Esophagus muscularis mucosa (tissue), 4 donors: Measurements from ENCODE around the gene OR10J1. TPM values are rescaled to one million over a fixed set of nuclear protein-coding genes. Genes with fewer than 3 reads are reported as not detected.

Experiments
- DNase-seq: peaks from one replicate; pipeline ENCODE4 v3.0.0-alpha.2; 2017; ENCODE audit errors: extremely low spot score
- H3K27ac ChIP-seq, 4 donors: fragments of 200-600 bp; sonication (generic); replicated peaks in 1 of 4; 1 replicate in 3 of 4; 2 replicates in 1 of 4; pipeline ENCODE4 v1.5.1; 2016 to 2019; ENCODE audit warnings: mild to moderate bottlenecking in 1 of 4
- H3K27me3 ChIP-seq, 4 donors: fragments of 200-600 bp; sonication (generic); one replicate each; pipeline versions ENCODE4 v1.5.1 to v1.6.0; 2016 to 2019
- H3K36me3 ChIP-seq, 4 donors: fragments of 200-600 bp; sonication (generic); one replicate each; pipeline ENCODE4 v1.5.1; 2016 to 2019
- H3K4me1 ChIP-seq, 4 donors: fragments of 200-600 bp; sonication (generic); one replicate each; pipeline ENCODE4 v1.5.1; 2016 to 2019
- H3K4me3 ChIP-seq, 4 donors: fragments of 200-600 bp; sonication (generic); 1 replicate in 2 of 4; 2 replicates in 2 of 4; pipeline ENCODE4 v1.5.1; 2016 to 2019; ENCODE audit warnings: mild to moderate bottlenecking in 4 of 4, moderate library complexity in 1 of 4
- H3K9me3 ChIP-seq, 4 donors: fragments of 200-600 bp; sonication (generic); 1 replicate in 3 of 4; 2 replicates in 1 of 4; pipeline ENCODE4 v1.5.1; 2016 to 2019
- EP300 ChIP-seq: sonication (generic); formaldehyde crosslinking; IDR thresholded peaks from one replicate; pipeline ENCODE4 v1.6.1; 2017; ENCODE audit warnings: antibody characterized with exemption
- POLR2A ChIP-seq: fragments of 450-650 bp; IDR thresholded peaks from one replicate; pipeline ENCODE4 v1.6.1; 2017; ENCODE audit warnings: antibody characterized with exemption, moderate library complexity, mild to moderate bottlenecking, low read depth
- POLR2AphosphoS5 ChIP-seq, 2 donors: sonication (generic); formaldehyde crosslinking; IDR thresholded peaks; one replicate each; pipeline ENCODE4 v1.6.1; 2017; ENCODE audit warnings: antibody characterized with exemption in 2 of 2
- WGBS: methylation state at CpG from one replicate; pipeline ENCODE4 v1.1.5; 2018; 5-methylcytosine and 5-hydroxymethylcytosine counted together
- intact Hi-C: fragments of 100-400 bp; cut with DNase I; formaldehyde crosslinking; loops from one replicate; pipeline ENCODE4 v1.15.1; 2023
- total RNA-seq, 4 donors: library from RNA; depleted of rRNA; stranded (reverse); fragments of >200 nt; gene quantifications; one replicate each; pipeline versions ENCODE4 v1.1.0 to v1.2.1, GENCODE V29; 2016
- TF ChIP-seq, protein P1 (sequence below), 3 experiments: fragments of 200-600 bp in 2 of 3; fragments of 450-650 bp in 1 of 3; sonication (generic) in 2 of 3; IDR thresholded peaks; one replicate each; pipeline ENCODE4 v1.5.1; 2017 to 2019; ENCODE audit warnings: antibody characterized with exemption in 3 of 3, mild to moderate bottlenecking in 2 of 3, moderate library complexity in 1 of 3

Gene OR10J1
- total RNA-seq, 4 donors from 2014 or later = not detected

GRCh38 chr1:159429074-159429861 lies 10.3 kb upstream of the OR10J1 start:
- Histone ChIP-seq H3K36me3 (no peaks in the 10 kb centered on the region), H3K27ac (no peak overlapping the region), H3K9me3 (no peaks in the 10 kb centered on the region), H3K4me1 (no peaks in the 10 kb centered on the region), H3K4me3 (no peak overlapping the region), H3K27me3 (no peaks in the 10 kb centered on the region)
- no peak for TF ChIP-seq POLR2A
- no peak for TF ChIP-seq POLR2AphosphoS5 (IDR thresholded peaks at IDR 0.05)
- no peak for TF ChIP-seq EP300
- TF ChIP-seq, protein P1, sequence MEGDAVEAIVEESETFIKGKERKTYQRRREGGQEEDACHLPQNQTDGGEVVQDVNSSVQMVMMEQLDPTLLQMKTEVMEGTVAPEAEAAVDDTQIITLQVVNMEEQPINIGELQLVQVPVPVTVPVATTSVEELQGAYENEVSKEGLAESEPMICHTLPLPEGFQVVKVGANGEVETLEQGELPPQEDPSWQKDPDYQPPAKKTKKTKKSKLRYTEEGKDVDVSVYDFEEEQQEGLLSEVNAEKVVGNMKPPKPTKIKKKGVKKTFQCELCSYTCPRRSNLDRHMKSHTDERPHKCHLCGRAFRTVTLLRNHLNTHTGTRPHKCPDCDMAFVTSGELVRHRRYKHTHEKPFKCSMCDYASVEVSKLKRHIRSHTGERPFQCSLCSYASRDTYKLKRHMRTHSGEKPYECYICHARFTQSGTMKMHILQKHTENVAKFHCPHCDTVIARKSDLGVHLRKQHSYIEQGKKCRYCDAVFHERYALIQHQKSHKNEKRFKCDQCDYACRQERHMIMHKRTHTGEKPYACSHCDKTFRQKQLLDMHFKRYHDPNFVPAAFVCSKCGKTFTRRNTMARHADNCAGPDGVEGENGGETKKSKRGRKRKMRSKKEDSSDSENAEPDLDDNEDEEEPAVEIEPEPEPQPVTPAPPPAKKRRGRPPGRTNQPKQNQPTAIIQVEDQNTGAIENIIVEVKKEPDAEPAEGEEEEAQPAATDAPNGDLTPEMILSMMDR (IDR thresholded peaks at IDR 0.05) = no peak
- DNase-seq = no peak
- WGBS = 76% methylated on average over 4 of the region's 4 CpGs
- intact Hi-C loops = no loop called here

GRCh38 chr1:159430985-159431384 lies 8.5 kb upstream of the OR10J1 start:
- Histone ChIP-seq H3K4me1 (no peaks in the 10 kb centered on the region), H3K4me3 (no peak overlapping the region), H3K9me3 (no peaks in the 10 kb centered on the region), H3K27me3 (no peaks in the 10 kb centered on the region), H3K36me3 (no peaks in the 10 kb centered on the region), H3K27ac (no peak overlapping the region)
- TF ChIP-seq POLR2AphosphoS5 (IDR thresholded peaks at IDR 0.05) (no peak), EP300 (no peak), POLR2A (no peak)
- TF ChIP-seq, protein P1 (IDR thresholded peaks at IDR 0.05) = no peak
- intact Hi-C loops = no loop called here
- no peak for DNase-seq
- WGBS = 79% methylated on average over 6 of the region's 6 CpGs

- DNase-seq = no peak
- no peak within 1 kb of the TSS for H3K4me3 ChIP-seq
- H3K9me3 ChIP-seq = no peaks in the 10 kb centered on the region
- no peak within 1 kb of the TSS for H3K27ac ChIP-seq
- no peaks in the 10 kb centered on the region for H3K4me1 ChIP-seq
- intact Hi-C loops = no loop called here
- WGBS = 100% methylated on average over 1 of the region's 1 CpG
- H3K27me3 ChIP-seq = no peaks in the 10 kb centered on the region
- no peak for TF ChIP-seq POLR2A
- TF ChIP-seq POLR2AphosphoS5 (IDR thresholded peaks at IDR 0.05) = no peak
- no peak for TF ChIP-seq EP300
- TF ChIP-seq, protein P1 (IDR thresholded peaks at IDR 0.05) = no peak
- no peaks in the 10 kb centered on the region for H3K36me3 ChIP-seq
Observed at GRCh38 chr1:159431904-159432303, 7.6 kb upstream of the OR10J1 start, which contains the start of gene OR10J4. TSS of gene OR10J4 (plus strand) at chr1:159432204.

DNA sequence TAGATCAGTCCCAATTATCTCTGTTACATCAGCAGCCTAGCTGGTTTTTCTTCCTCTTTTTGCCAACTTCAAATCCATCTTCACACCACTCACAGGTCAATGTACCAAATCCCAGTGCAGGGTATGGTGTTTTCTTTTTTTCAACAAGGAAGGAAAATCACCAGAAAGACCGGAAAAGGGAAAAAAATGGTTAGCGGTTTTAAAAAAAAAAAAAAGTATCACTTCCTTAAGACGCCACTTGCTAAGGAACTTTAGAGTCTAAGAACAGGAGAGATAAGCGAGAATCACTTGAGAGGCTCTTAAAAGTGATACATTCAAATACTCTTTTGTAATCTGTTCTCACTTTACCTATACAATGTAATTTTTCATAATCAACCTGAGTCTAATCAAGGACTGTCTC lies 3.1 kb upstream of the OR10J1 start:
- 65% methylated on average over 4 of the region's 4 CpGs for WGBS
- Histone ChIP-seq H3K27me3 (no peaks in the 10 kb centered on the region), H3K36me3 (no peaks in the 10 kb centered on the region), H3K4me1 (no peaks in the 10 kb centered on the region), H3K27ac (no peak overlapping the region), H3K4me3 (no peak overlapping the region), H3K9me3 (no peaks in the 10 kb centered on the region)
- DNase-seq = no peak
- intact Hi-C loops = no loop called here
- TF ChIP-seq, protein P1 (IDR thresholded peaks at IDR 0.05) = no peak

DNA sequence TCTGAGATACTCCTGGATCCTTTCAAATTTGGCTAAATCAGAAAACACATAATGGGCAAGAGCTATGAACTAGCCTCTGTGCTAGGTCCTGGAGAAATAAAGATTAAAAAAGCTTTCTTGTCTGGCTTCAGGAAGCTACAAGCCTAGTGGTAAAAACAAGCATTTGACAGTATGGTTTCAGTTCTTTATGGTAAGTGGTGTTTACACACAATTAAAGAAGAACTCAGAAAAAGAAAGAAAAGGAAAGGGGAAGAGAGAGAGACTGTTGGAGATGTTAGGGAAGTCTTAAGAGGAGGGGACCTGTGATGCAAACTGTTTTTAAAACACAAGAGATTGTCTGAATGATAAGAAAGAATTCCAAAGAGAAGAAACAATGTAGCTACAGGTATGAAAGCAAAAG lies 1.8 kb downstream of the OR10J1 start:
- TF ChIP-seq EP300 (no peak), POLR2A (no peak), POLR2AphosphoS5 (IDR thresholded peaks at IDR 0.05) (no peak)
- TF ChIP-seq, protein P1 (IDR thresholded peaks at IDR 0.05) = no peak
- DNase-seq = no peak
- Histone ChIP-seq H3K27me3 (no peaks in the 10 kb centered on the region), H3K9me3 (no peaks in the 10 kb centered on the region), H3K36me3 (no peaks in the 10 kb centered on the region), H3K27ac (no peak overlapping the region), H3K4me1 (no peaks in the 10 kb centered on the region), H3K4me3 (no peak overlapping the region)
- intact Hi-C loops = no loop called here
